ENCODE measurements around the gene BOK. TPM values are rescaled to one million over a fixed set of nuclear protein-coding genes. Genes with fewer than 3 reads are reported as not detected.

The BOK gene
- total RNA-seq, 1 experiment from 2014 or later = 33.9 TPM

- no CpG with 5 or more reads among the region's 8 CpGs for WGBS (ENCODE audit: extremely low coverage, insufficient read length, low lambda C conversion rate)
- no peak overlapping the region for H3K56ac ChIP-seq (ENCODE audit: insufficient read length, low read depth, low read length)
- no peak overlapping the region for H3K9ac ChIP-seq (ENCODE audit: extremely low read depth, insufficient read length, low read length)
- no peak overlapping the region for H3T11ph ChIP-seq (ENCODE audit: low read length)
- no peak overlapping the region for H3K23ac ChIP-seq (ENCODE audit: insufficient read length, low read depth, low read length)
- H3K27ac Mint-ChIP-seq = no peak overlapping the region; a peak in 1 of 7 replicates
- H2BK5ac ChIP-seq (ENCODE audit: insufficient read length, low read length) = no peak overlapping the region
- no peak overlapping the region for H3K4ac ChIP-seq (ENCODE audit: low read depth, low read length)
- H2BK12ac ChIP-seq (ENCODE audit: insufficient read length, low read depth, low read length) = no peak overlapping the region
- H4K91ac ChIP-seq (ENCODE audit: insufficient read length, low read depth, low read length) = no peak overlapping the region
- H3K4me1 ChIP-seq (ENCODE audit: insufficient read depth, low read length) = no peaks in the 10 kb centered on the region; the same call in 1 of the 2 replicates
- H3K27me3 Mint-ChIP-seq (ENCODE audit: low read depth) = no peaks in the 10 kb centered on the region; the same call in 1 of the 2 replicates
- H3K4me2 ChIP-seq (ENCODE audit: insufficient read depth, insufficient read length, low read length) = no peak overlapping the region
- H3K14ac ChIP-seq (ENCODE audit: insufficient read depth, low read length) = no peak overlapping the region
- no peak overlapping the region for H2BK20ac ChIP-seq (ENCODE audit: low read depth, low read length, poor library complexity, severe bottlenecking)
- H4K5ac ChIP-seq (ENCODE audit: insufficient read length, low read depth, low read length) = no peak overlapping the region
- H2BK15ac ChIP-seq (ENCODE audit: low read depth, low read length) = no peak overlapping the region
- no peaks in the 10 kb centered on the region for H3K79me2 ChIP-seq (ENCODE audit: insufficient read depth, low read length)
- H3K79me1 ChIP-seq (ENCODE audit: insufficient read depth, low read depth, low read length, poor library complexity, severe bottlenecking) = no peaks in the 10 kb centered on the region
- no peak for DNase-seq
- no peak overlapping the region for H3K18ac ChIP-seq (ENCODE audit: insufficient read length, low read depth, low read length)
- no peak overlapping the region for H3K4me3 Mint-ChIP-seq
- TF ChIP-seq CTCF (conservative IDR thresholded peaks at IDR 0.05) = no peak
- no peak overlapping the region for H2AFZ ChIP-seq (ENCODE audit: low read length)
- peaks cover 51 to 52% of the 10 kb centered on the region in 2 experiments for H3K9me3 Mint-ChIP-seq
- no peaks in the 10 kb centered on the region for H3K27me3 ChIP-seq (ENCODE audit: insufficient read depth, low read length)
- H3K9me3 ChIP-seq (ENCODE audit: control insufficient read depth, low read depth, low read length) = peaks cover 15% of the 10 kb centered on the region
- H4K20me1 ChIP-seq (ENCODE audit: control insufficient read depth, insufficient read depth, insufficient read length) = no peaks in the 10 kb centered on the region
- H3K36me3 Mint-ChIP-seq (ENCODE audit: insufficient read depth in 1 of 3, low read depth in 3 of 3) = peaks cover 55 to 77% (median 66%) of the 10 kb centered on the region in 3 experiments
- H4K8ac ChIP-seq (replicated peaks; ENCODE audit: insufficient read length, low read depth, low read length) = no peak overlapping the region
- H3K27ac ChIP-seq (ENCODE audit: insufficient read length, low read depth, low read length) = no peak overlapping the region
- H2AK5ac ChIP-seq (ENCODE audit: insufficient read length, low read length) = no peak overlapping the region
- H2BK120ac ChIP-seq (ENCODE audit: low read depth, low read length, poor library complexity, severe bottlenecking) = no peak overlapping the region
- no peaks in the 10 kb centered on the region for H3K23me2 ChIP-seq (ENCODE audit: insufficient read length, low read depth, low read length, poor library complexity, severe bottlenecking)
- peaks cover 11 to 15% of the 10 kb centered on the region in 2 experiments for H3K4me1 Mint-ChIP-seq
Measured at GRCh38 chr2:241582328-241582727, 23.8 kb downstream of the BOK start.
